SK-N-MC (cell line): ENCODE measurements around the gene TSGA10IP.
"Not testable (repeated sequence)": the region's sequence is repeated elsewhere in the genome, so short reads cannot be mapped to it uniquely, and the experiment has no call there.

Experiments used
- DNase-seq: peaks from one replicate; pipeline ENCODE4 v3.0.0-alpha.2; 2011; ENCODE audit warnings: low read depth, low spot score
- H3K27ac ChIP-seq: fragments of 200-600 bp; sonication (generic); 2 replicates; pipeline ENCODE4 v1.5.1; 2016; ENCODE audit warnings: mixed run types
- H3K36me3 ChIP-seq: fragments of 200-600 bp; sonication (generic); 2 replicates; pipeline ENCODE4 v1.6.1; 2017; ENCODE audit warnings: antibody characterized with exemption, low read length, mixed read lengths; ENCODE audit not compliant: insufficient read depth
- H3K4me3 ChIP-seq: fragments of 200-600 bp; sonication (generic); 2 replicates; pipeline ENCODE4 v1.5.1; 2016
- H3K9ac ChIP-seq: fragments of 200-600 bp; sonication (generic); 2 replicates; pipeline ENCODE4 v1.8.0; 2017; ENCODE audit warnings: mixed run types, mixed read lengths; ENCODE audit not compliant: insufficient read length
- H3K9me3 ChIP-seq: fragments of 200-600 bp; sonication (generic); 2 replicates; pipeline ENCODE4 v1.6.1; 2017; ENCODE audit warnings: low read depth, mild to moderate bottlenecking, antibody characterized with exemption, low read length, moderate library complexity, mixed read lengths
- EZH2 ChIP-seq: fragments of 200-600 bp; sonication (generic); IDR thresholded peaks from one replicate; pipeline ENCODE4 v1.6.1; 2017; ENCODE audit warnings: antibody characterized with exemption
- FOXP2 ChIP-seq: optimal IDR thresholded peaks from 2 replicates; pipeline ENCODE3; 2011; ENCODE audit warnings: mild to moderate bottlenecking, moderate library complexity; ENCODE audit not compliant: insufficient read depth; ENCODE audit errors: extremely low read length, control extremely low read depth
- POLR2AphosphoS5 ChIP-seq: IDR thresholded peaks from 2 replicates; pipeline ENCODE4 v1.6.1; 2012; ENCODE audit warnings: mild to moderate bottlenecking, low read depth, low read length, borderline replicate concordance

The TSGA10IP gene

DNA sequence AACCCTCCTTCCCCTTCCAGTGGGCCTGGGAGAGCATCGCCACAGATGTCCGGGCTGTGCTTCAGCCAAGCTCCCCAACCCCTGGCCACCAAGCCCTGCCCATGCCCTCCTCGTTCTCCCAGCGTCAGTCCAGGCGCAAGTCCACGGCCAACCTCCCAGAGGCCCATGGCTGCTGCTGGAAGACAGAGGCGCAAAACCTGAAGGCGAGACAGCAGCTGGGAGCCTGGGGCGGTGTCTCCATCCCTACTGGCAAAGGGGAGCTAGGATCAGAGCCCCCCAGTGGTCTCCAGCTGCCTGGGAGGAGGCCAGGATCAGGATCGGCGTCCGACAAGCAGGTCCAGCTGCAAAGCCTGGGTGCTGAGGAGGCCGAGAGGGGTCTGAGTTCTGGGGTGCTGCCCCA, 1.9 kb downstream of the TSGA10IP start:
- Histone ChIP-seq H3K27ac (no peak overlapping the region), H3K36me3 (no peaks in the 10 kb centered on the region), H3K9me3 (no peaks in the 10 kb centered on the region), H3K4me3 (no peak overlapping the region), H3K9ac (no peak overlapping the region)
- TF ChIP-seq EZH2: no peak
- no peak for TF ChIP-seq FOXP2
- no peak for TF ChIP-seq POLR2AphosphoS5
- DNase-seq: no peak

- Histone ChIP-seq H3K9ac (no peak overlapping the region), H3K4me3 (no peak overlapping the region), H3K9me3 (no peaks in the 10 kb centered on the region), H3K36me3 (no peaks in the 10 kb centered on the region), H3K27ac (no peak overlapping the region)
- DNase-seq: no peak
- TF ChIP-seq EZH2: no peak
Measured at GRCh38 chr11:65947603-65948125, 2.4 kb downstream of the TSGA10IP start.

DNA sequence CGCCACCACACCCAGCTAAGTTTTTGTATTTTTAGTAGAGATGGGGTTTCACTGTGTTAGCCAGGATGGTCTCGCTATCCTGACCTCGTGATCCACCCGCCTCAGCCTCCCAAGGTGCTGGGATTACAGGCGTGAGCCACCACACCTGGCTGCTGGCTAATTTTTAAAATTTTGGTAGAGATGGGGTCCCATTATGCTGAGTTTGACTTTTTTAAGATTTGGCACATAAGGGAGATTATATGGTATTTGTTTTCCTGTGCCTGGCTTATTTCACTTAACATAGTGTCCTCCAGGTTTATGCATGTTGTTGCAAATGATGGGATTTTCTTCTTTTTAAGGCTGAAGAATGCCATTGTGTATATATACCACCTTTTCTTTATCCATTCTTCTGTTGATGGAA, 5.4 kb downstream of the TSGA10IP start:
- not testable (repeated sequence) for H3K9ac ChIP-seq, DNase-seq, H3K36me3 ChIP-seq, H3K9me3 ChIP-seq, H3K4me3 ChIP-seq, H3K27ac ChIP-seq

- H3K9ac ChIP-seq, H3K4me3 ChIP-seq, DNase-seq, H3K27ac ChIP-seq, H3K36me3 ChIP-seq, H3K9me3 ChIP-seq: not testable (repeated sequence)
Measured at GRCh38 chr11:65951641-65952040, 6.4 kb downstream of the TSGA10IP start.

DNA sequence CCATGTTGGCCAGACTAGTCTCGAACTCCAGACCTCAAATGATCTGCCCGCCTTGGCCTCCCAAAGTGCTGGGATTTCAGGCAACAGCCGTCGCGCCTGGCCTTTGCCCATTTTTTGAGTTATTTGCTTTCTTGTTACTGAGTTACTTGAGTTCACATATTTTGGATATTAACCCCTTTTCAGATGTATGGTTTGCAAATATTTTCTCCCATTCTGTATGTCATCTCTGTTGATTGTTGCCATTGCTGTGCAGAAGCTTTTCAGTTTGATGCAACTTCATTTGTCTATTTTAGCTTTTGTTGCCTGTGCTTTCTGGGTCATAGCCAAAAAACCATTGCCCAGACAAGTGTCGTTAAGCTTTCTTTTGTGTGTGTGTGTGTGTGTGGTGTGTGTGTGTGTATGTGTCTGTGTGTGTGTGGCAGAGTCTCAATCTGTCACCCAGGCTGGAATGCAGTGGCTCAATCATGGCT, 6.8 kb downstream of the TSGA10IP start:
- H3K4me3 ChIP-seq: no peak overlapping the region
- no peak for TF ChIP-seq EZH2
- no peak for TF ChIP-seq POLR2AphosphoS5
- no peak for TF ChIP-seq FOXP2
- DNase-seq: no peak
- H3K9ac ChIP-seq: no peak overlapping the region
- no peaks in the 10 kb centered on the region for H3K9me3 ChIP-seq
- H3K27ac ChIP-seq: no peak overlapping the region
- H3K36me3 ChIP-seq: no peaks in the 10 kb centered on the region

GRCh38 chr11:65953471-65953870, 8.2 kb downstream of the TSGA10IP start:
- TF ChIP-seq POLR2AphosphoS5 (no peak), EZH2 (no peak), FOXP2 (no peak)
- H3K9me3 ChIP-seq: no peaks in the 10 kb centered on the region
- H3K27ac ChIP-seq: no peak overlapping the region
- DNase-seq: no peak
- H3K36me3 ChIP-seq: no peaks in the 10 kb centered on the region
- H3K4me3 ChIP-seq: no peak overlapping the region
- H3K9ac ChIP-seq: no peak overlapping the region

DNA sequence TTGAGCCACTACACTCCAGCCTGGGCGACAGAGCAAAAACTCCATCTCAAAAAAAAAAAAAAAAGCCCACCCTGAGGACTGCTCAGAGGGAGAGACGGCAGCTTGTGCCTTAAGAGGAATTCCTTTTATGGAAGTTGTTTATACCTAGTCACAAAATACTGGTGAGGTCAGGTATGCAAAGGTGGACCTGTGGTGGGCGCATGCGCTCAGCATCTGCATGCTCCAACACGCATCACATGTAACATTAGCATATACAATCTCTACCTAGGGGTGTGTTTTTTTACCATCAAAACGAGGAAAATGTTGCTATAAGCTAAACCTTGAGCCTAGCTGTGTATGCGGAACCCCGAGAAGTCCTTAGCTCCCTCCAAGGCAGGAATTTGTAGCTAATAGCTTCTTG, 9.5 kb downstream of the TSGA10IP start:
- Histone ChIP-seq H3K36me3 (no peaks in the 10 kb centered on the region), H3K4me3 (no peak overlapping the region), H3K27ac (no peak overlapping the region), H3K9ac (no peak overlapping the region), H3K9me3 (no peaks in the 10 kb centered on the region)
- no peak for DNase-seq
- TF ChIP-seq EZH2 (no peak), POLR2AphosphoS5 (no peak), FOXP2 (no peak)

DNA sequence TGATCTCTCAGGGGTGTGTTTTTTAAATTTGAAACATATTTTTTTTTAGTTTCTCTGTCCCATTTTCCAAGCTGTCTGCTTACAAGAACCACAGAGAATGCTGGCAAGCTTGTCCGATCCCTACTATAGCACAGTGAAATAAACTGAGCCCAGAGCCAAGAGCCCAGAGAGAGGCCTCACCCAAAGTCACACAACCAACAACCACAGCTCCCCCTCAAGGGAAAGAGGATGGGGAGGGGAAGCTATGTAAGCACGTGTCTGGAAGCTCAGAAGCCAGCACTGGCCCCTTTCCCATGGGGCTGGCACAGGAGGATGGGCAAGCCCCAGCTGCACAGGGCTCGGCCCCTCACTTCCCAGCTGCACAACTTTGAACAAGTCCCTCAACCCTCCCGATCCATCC, 13.0 kb downstream of the TSGA10IP start:
- TF ChIP-seq POLR2AphosphoS5 (no peak), EZH2 (no peak), FOXP2 (no peak)
- H3K9ac ChIP-seq: no peak overlapping the region
- no peak overlapping the region for H3K27ac ChIP-seq
- no peak overlapping the region for H3K4me3 ChIP-seq
- H3K36me3 ChIP-seq: no peaks in the 10 kb centered on the region
- no peak for DNase-seq
- H3K9me3 ChIP-seq: no peaks in the 10 kb centered on the region

DNA sequence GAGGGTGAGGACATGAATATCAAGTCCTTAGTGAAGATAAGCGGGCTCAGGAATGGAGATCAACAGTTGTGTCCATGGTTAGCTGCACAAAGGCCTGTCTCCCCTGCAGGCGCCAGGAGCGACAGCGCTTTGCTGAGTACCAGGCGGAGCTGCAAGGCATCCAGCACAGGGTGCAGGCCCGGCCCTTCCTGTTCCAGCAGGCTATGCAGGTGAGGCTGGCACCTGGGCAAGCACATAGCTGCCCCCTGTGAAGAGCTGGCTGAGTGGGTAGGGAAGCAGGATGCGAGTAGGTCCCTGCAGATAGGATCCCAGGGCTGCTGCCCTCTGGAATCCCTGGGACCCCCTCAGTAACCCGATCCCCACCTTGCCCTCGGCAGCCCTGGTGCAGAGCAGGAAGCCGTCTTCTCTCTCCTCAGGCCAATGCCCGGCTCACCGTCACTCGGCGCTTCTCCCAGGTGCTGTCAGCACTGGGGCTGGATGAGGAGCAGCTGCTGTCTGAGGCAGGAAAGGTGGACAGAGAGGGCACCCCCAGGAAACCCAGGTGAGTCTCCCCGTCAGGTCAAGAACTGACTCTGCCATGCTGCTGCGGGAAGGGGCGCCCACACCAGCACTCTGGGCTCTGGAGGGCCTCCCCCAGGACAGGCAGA, 13.6 kb downstream of the TSGA10IP start:
- DNase-seq: no peak
- Histone ChIP-seq H3K27ac (no peak overlapping the region), H3K9me3 (no peaks in the 10 kb centered on the region), H3K9ac (no peak overlapping the region), H3K4me3 (no peak overlapping the region), H3K36me3 (peaks cover 2% of the 10 kb centered on the region)
- TF ChIP-seq POLR2AphosphoS5: no peak
- TF ChIP-seq FOXP2: no peak
- no peak for TF ChIP-seq EZH2
